ENCODE data around the gene BRD3. TPM values are rescaled to one million over a fixed set of nuclear protein-coding genes. Genes with fewer than 3 reads are reported as not detected.

The BRD3 gene
- total and polyA plus RNA-seq, 12 donors, result 5.7 to 34.4 (median 28.9) TPM

DNA sequence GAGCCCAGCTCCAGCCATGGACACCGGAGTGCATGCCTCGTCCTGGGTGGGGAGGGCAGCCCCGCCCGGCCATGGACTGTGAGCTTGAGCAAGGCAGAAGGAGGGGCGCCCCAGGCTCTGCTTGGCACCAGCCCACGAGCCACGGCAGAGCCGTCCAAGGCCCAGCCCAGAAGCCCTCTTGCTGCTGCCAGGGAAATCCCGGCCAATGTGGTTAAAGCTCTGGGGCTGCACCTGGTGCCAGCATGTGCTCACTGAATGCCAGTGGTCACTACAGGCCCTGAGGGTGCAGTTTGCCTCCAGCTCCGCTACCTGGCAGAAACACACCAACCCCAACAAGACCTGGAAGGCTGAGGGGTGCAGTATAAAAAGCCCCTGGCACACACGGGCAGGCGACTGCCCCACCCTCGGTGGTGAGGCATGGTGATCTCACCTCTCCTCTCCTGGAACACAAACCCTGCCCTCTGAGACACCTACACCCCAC is 11.8 kb downstream of the BRD3 start:
- TF ChIP-seq, protein P1, sequence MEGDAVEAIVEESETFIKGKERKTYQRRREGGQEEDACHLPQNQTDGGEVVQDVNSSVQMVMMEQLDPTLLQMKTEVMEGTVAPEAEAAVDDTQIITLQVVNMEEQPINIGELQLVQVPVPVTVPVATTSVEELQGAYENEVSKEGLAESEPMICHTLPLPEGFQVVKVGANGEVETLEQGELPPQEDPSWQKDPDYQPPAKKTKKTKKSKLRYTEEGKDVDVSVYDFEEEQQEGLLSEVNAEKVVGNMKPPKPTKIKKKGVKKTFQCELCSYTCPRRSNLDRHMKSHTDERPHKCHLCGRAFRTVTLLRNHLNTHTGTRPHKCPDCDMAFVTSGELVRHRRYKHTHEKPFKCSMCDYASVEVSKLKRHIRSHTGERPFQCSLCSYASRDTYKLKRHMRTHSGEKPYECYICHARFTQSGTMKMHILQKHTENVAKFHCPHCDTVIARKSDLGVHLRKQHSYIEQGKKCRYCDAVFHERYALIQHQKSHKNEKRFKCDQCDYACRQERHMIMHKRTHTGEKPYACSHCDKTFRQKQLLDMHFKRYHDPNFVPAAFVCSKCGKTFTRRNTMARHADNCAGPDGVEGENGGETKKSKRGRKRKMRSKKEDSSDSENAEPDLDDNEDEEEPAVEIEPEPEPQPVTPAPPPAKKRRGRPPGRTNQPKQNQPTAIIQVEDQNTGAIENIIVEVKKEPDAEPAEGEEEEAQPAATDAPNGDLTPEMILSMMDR (IDR thresholded peaks at IDR 0.05), result no peak
- intact Hi-C loops (cut with DNase I), result no loop called here
- Histone ChIP-seq H3K4me1 (peaks cover 29 to 61% (median 48%) of the 10 kb centered on the region in 9 donors), H3K27me3 (no peaks in the 10 kb centered on the region), H3K27ac (peak overlapping the region in 7 of 10 donors; percentile 4 to 40 (median 22)), H3K4me3 (peak overlapping the region in 1 of 10 donors; percentile 4), H3K36me3 (peaks cover 0 to 25% (median 17%) of the 10 kb centered on the region in 9 donors), H3K9me3 (no peaks in the 10 kb centered on the region)
- DNase-seq (peak; percentile 68 to 81), ATAC-seq (peak; percentile 83 to 93 (median 87))
- WGBS, 2 donors, result 15 to 20% methylated on average over 13 of the region's 13 CpGs

DNA sequence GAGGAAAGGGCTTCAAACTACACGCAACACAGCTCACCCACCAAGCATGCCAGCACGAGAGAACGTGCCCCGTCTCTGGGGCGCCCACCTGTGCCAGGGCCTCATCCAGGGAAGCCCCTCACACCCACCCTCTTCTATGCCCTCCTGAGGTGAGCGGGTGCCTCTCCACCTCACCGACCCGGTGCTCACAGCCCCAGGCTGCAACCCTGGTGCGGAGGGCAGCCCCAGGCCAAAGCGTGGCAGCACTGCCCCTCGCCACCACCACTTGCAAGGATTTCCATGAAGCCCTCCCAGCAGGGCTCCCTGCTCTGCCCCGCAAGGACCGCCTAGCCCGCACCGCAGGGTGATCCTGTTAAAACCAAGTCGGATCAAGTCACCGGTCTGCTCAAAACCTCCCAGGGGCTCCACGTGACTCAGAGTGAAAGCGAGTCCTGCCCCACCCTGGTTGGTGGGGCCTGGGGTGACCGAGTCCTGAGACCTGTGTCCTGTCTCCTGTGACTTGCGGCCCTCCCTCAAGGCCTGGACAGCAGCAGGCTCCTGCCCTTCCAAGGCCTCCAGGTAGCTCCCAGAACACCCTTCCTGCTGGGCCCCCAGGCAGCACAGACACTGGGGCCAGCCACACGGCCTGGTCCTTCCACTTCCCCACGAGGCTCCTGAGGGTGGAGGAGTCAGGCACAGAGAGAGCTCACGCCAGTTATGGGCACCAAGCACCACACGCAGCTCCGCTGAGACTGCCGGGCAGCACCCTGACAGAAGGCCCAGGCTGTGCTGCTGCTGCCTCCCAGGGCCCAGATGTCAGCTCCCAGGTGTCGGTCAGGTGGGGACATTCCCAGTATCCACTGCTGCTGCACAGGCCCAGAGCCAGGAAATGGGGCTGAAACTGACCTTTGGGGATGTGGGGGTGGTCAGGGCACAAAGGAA is 12.7 kb downstream of the BRD3 start:
- peak overlapping the region in 5 of 10 donors; percentile 4 to 28 (median 19) for H3K27ac ChIP-seq
- H3K9me3 ChIP-seq, result no peaks in the 10 kb centered on the region
- H3K4me3 ChIP-seq, result no peak overlapping the region
- peak in 3 of 8 donors; percentile 1 to 10 (median 2) for ATAC-seq
- WGBS, 2 donors, result 84% methylated on average over 28 of the region's 28 CpGs
- TF ChIP-seq, protein P1 (IDR thresholded peaks at IDR 0.05), result no peak
- peaks cover 0 to 34% (median 25%) of the 10 kb centered on the region in 9 donors for H3K36me3 ChIP-seq
- intact Hi-C loops (cut with DNase I), result no loop called here
- DNase-seq, result no peak
- no peaks in the 10 kb centered on the region for H3K27me3 ChIP-seq
- peaks cover 29 to 57% (median 41%) of the 10 kb centered on the region in 9 donors for H3K4me1 ChIP-seq

DNA sequence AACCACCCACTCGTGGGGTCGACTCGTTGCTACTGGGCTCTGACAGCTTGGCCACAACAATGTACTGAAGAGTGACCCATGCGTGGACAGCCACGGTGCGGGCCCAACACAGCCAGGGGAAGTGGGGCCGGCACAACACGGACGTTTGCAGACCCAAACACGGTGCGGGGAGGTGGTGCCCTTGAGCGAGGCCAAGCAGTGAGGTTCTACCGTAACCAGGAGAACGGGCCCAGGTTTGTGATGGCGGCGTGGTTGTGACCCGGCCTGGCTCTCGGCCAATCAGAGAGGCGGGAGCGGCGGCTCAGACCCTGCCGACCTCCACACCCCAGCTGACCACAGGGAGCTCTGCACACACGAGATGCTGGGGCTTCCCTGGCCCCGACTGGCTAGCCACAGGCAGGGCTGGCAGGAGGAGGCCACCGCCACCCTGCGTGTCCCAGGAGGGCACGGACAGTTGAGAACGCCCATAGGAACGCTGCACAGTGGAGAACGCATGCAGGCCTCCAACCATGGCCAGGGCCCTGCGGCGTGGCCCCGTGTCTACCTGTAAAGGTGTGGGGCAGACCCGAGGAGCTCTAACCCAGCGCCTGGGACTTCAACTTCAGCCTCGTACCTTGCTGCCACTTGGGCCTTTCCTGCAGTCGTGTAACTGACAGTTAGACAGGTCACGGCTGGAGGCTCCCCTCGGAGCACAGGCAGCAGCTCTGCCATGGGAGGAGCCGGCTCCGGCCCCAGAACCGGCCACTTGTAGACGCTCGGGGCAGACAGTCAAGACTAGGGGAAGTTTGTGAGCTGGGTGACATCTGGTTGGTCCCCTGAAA is 13.7 kb downstream of the BRD3 start:
- Histone ChIP-seq H3K9me3 (no peaks in the 10 kb centered on the region), H3K27me3 (no peaks in the 10 kb centered on the region), H3K4me3 (no peak overlapping the region), H3K36me3 (peaks cover 0 to 44% (median 35%) of the 10 kb centered on the region in 9 donors), H3K4me1 (peaks cover 30 to 55% (median 46%) of the 10 kb centered on the region in 9 donors), H3K27ac (no peak overlapping the region)
- ATAC-seq, result no peak
- 87 to 89% methylated on average over 44 of the region's 44 CpGs for WGBS, 2 donors
- TF ChIP-seq, protein P1 (IDR thresholded peaks at IDR 0.05), result no peak
- intact Hi-C loops (cut with DNase I), result no loop called here
- no peak for DNase-seq

DNA sequence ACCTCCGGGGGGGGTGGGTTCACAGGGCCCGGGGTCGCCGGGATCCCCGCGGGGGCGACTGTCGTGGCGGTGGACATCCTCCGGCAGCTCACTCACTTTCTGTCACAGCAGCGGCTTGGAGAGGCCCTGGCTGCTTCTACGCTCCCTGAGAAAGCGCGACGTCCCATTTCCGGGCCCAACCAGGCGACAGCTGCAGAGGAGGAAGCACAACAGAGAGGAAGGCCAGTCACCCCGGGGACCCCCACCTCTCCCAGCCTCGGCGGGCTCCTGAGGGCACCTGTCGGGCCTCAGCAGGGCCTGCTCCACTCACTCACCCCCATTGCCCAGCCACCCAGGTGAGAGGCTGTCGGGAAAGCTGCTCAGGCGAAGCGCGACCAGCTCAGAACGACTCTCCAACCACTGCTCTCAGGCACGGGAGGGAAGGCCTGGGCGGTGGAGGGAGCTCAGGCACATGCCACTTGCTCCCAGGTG is 14.4 kb downstream of the BRD3 start:
- intact Hi-C loops (cut with DNase I), result no loop called here
- DNase-seq (no peak), ATAC-seq (no peak)
- Histone ChIP-seq H3K9me3 (no peaks in the 10 kb centered on the region), H3K27ac (no peak overlapping the region), H3K4me1 (peaks cover 22 to 55% (median 45%) of the 10 kb centered on the region in 9 donors), H3K36me3 (peaks cover 0 to 51% (median 38%) of the 10 kb centered on the region in 9 donors), H3K4me3 (no peak overlapping the region), H3K27me3 (no peaks in the 10 kb centered on the region)
- TF ChIP-seq, protein P1 (IDR thresholded peaks at IDR 0.05), result no peak
- 82 to 84% methylated on average over 28 of the region's 28 CpGs for WGBS, 2 donors
